Measurements from ENCODE around the gene EIF3B. TPM values are rescaled to one million over a fixed set of nuclear protein-coding genes. Genes with fewer than 3 reads are reported as not detected.

Gene EIF3B
- total RNA-seq, 1 experiment from 2014 or later, result 306 TPM

DNA sequence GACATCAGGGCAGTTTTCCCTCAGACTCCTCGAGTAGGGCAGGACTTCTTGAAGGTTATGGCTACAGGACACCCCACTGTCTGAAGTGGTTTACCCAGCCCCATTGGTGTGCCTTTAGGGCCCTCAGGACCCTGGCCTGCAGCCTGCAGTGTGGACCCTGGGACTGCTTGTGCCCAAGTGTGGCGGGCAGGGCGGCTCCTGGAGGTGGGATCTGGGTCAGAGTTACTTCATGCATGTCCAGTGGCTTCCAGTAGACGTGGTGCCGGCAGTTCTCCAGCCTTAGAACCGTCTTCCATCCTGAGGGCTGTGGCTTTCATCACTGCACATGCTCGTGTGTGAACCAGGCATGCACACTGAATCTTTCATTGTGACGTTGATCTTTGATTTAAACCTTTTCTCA is 16.7 kb downstream of the EIF3B start:
- no peaks in the 10 kb centered on the region for H3K9me3 Mint-ChIP-seq (ENCODE audit: unreplicated experiment)
- POLR2A ChIA-PET, result no interaction called here
- BruUV-seq (replicated peaks), result no TSS peak

DNA sequence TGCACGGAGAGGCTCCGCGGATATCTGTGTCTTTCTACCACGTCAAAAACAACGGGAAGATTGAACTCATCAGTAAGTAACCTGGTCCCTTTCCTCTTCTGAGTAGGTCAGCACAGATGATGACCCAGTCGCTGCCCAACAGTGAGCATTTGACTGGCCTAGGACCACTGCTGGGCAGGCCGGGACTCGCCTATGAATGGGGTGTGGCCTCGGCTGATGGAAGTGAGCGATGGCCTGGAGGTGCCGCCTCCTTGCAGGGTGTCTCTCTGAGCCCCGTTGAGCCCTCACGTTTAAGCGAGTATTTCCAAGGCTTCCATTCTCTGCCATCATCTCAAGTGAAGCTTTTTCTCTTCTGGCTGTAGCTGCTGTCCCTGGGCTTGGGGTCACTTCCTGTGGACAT is 18.1 kb downstream of the EIF3B start:
- H3K9me3 ChIP-seq, result no peaks in the 10 kb centered on the region
- TF ChIP-seq, protein P1, sequence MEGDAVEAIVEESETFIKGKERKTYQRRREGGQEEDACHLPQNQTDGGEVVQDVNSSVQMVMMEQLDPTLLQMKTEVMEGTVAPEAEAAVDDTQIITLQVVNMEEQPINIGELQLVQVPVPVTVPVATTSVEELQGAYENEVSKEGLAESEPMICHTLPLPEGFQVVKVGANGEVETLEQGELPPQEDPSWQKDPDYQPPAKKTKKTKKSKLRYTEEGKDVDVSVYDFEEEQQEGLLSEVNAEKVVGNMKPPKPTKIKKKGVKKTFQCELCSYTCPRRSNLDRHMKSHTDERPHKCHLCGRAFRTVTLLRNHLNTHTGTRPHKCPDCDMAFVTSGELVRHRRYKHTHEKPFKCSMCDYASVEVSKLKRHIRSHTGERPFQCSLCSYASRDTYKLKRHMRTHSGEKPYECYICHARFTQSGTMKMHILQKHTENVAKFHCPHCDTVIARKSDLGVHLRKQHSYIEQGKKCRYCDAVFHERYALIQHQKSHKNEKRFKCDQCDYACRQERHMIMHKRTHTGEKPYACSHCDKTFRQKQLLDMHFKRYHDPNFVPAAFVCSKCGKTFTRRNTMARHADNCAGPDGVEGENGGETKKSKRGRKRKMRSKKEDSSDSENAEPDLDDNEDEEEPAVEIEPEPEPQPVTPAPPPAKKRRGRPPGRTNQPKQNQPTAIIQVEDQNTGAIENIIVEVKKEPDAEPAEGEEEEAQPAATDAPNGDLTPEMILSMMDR (IDR thresholded peaks at IDR 0.05; ENCODE audit: insufficient read depth in 1 of 2, low read depth in 1 of 2, low read length in 1 of 2, severe bottlenecking in 1 of 2, unreplicated experiment in 1 of 2), result no peak
- H3K9me3 Mint-ChIP-seq (ENCODE audit: unreplicated experiment), result no peaks in the 10 kb centered on the region
- no peaks in the 10 kb centered on the region for H3K27me3 ChIP-seq (replicated peaks; ENCODE audit: control insufficient read depth, insufficient read depth, low read length)
- H3K4me3 ChIP-seq (ENCODE audit: low read depth, low read length), result no peak overlapping the region
- H3K4me1 ChIP-seq, result no peaks in the 10 kb centered on the region
- peaks cover 12% of the 10 kb centered on the region for H3K36me3 ChIP-seq (ENCODE audit: control insufficient read depth, insufficient read depth, low read length)
- H3K27me3 Mint-ChIP-seq (ENCODE audit: insufficient read depth, unreplicated experiment), result no peaks in the 10 kb centered on the region
- H3K36me3 Mint-ChIP-seq (ENCODE audit: insufficient read depth, unreplicated experiment), result peaks cover 98% of the 10 kb centered on the region
- CTCF ChIA-PET, result interaction anchor here (1.0 kb wide), 1 partner anchor 96 kb away, joined by 3 read pairs; no protein-coding TSS in a partner anchor
- BruUV-seq (replicated peaks), result no TSS peak
- H3K4me3 Mint-ChIP-seq (ENCODE audit: unreplicated experiment), result no peak overlapping the region
- peaks cover 6% of the 10 kb centered on the region for H3K4me1 Mint-ChIP-seq (ENCODE audit: low read depth, unreplicated experiment)
- intact Hi-C loops (cut with micrococcal nuclease; ENCODE audit: unreplicated experiment), result no loop called here
- POLR2A ChIA-PET, result no interaction called here
- peak overlapping the region; percentile 39 for H3K27ac Mint-ChIP-seq (ENCODE audit: unreplicated experiment)
- no peak for DNase-seq

More for the DNA sequence above, 16.7 kb downstream of the EIF3B start:
- H3K27me3 Mint-ChIP-seq (ENCODE audit: insufficient read depth, unreplicated experiment), result no peaks in the 10 kb centered on the region
- H3K4me3 Mint-ChIP-seq (ENCODE audit: unreplicated experiment), result no peak overlapping the region
- TF ChIP-seq, protein P1 (IDR thresholded peaks at IDR 0.05; ENCODE audit: insufficient read depth in 1 of 2, low read depth in 1 of 2, low read length in 1 of 2, severe bottlenecking in 1 of 2, unreplicated experiment in 1 of 2), result no peak
- H3K9me3 ChIP-seq, result no peaks in the 10 kb centered on the region
- CTCF ChIA-PET, result no interaction called here
- no peaks in the 10 kb centered on the region for H3K27me3 ChIP-seq (replicated peaks; ENCODE audit: control insufficient read depth, insufficient read depth, low read length)
- peaks cover 100% of the 10 kb centered on the region for H3K36me3 Mint-ChIP-seq (ENCODE audit: insufficient read depth, unreplicated experiment)
- no peak overlapping the region for H3K27ac Mint-ChIP-seq (ENCODE audit: unreplicated experiment)
- no peak for DNase-seq
- intact Hi-C loops (cut with micrococcal nuclease; ENCODE audit: unreplicated experiment), result no loop called here
- H3K4me1 Mint-ChIP-seq (ENCODE audit: low read depth, unreplicated experiment), result no peaks in the 10 kb centered on the region
- H3K4me1 ChIP-seq, result no peaks in the 10 kb centered on the region
- no peak overlapping the region for H3K4me3 ChIP-seq (ENCODE audit: low read depth, low read length)
- peaks cover 12% of the 10 kb centered on the region for H3K36me3 ChIP-seq (ENCODE audit: control insufficient read depth, insufficient read depth, low read length)

DNA sequence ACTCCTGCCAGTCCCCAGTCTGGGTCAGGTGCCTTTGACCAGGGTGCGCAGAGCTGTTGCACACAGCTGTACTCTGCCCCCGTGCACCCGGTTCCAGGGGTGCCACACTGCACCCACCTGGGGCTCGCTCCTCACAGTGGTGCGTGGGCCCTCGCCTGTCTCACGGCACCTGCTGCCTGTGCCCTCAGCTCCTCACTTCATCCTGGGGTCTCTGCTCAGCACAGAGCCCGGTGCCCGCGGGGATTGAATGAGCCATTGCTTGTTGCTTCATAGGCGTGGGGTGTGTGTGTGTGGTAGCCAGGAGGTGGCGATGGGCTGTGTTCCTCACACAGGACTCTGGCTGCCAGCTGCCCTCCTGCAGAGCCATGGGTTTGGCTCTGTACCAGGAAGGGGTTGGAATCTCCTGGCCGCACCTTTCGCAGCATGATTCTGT is 18.5 kb downstream of the EIF3B start:
- peaks cover 6% of the 10 kb centered on the region for H3K4me1 Mint-ChIP-seq (ENCODE audit: low read depth, unreplicated experiment)
- POLR2A ChIA-PET, result no interaction called here
- no peaks in the 10 kb centered on the region for H3K9me3 Mint-ChIP-seq (ENCODE audit: unreplicated experiment)
- no peaks in the 10 kb centered on the region for H3K27me3 Mint-ChIP-seq (ENCODE audit: insufficient read depth, unreplicated experiment)
- no peak overlapping the region for H3K4me3 Mint-ChIP-seq (ENCODE audit: unreplicated experiment)
- H3K27me3 ChIP-seq (replicated peaks; ENCODE audit: control insufficient read depth, insufficient read depth, low read length), result no peaks in the 10 kb centered on the region
- TF ChIP-seq, protein P1 (IDR thresholded peaks at IDR 0.05; ENCODE audit: insufficient read depth in 1 of 2, low read depth in 1 of 2, low read length in 1 of 2, severe bottlenecking in 1 of 2, unreplicated experiment in 1 of 2), result no peak
- H3K36me3 ChIP-seq (ENCODE audit: control insufficient read depth, insufficient read depth, low read length), result peaks cover 12% of the 10 kb centered on the region
- H3K36me3 Mint-ChIP-seq (ENCODE audit: insufficient read depth, unreplicated experiment), result peaks cover 97% of the 10 kb centered on the region
- H3K27ac Mint-ChIP-seq (ENCODE audit: unreplicated experiment), result no peak overlapping the region
- no TSS peak for BruUV-seq (replicated peaks)
- H3K9me3 ChIP-seq, result no peaks in the 10 kb centered on the region
- CTCF ChIA-PET, result interaction anchor here (1.0 kb wide), 1 partner anchor 96 kb away, joined by 3 read pairs; no protein-coding TSS in a partner anchor
- H3K4me1 ChIP-seq, result no peaks in the 10 kb centered on the region
- H3K4me3 ChIP-seq (ENCODE audit: low read depth, low read length), result no peak overlapping the region
- no peak for DNase-seq
- intact Hi-C loops (cut with micrococcal nuclease; ENCODE audit: unreplicated experiment), result no loop called here

Measured in Caco-2 (cell line).